MCF 10A (cell line): ENCODE results near the gene PPEF1. TPM values are rescaled to one million over a fixed set of nuclear protein-coding genes. Genes with fewer than 3 reads are reported as not detected.

ENCODE experiments used
- BruUV-seq: library from RNA; stranded (reverse); fragments of 400-500 nt; replicated peaks from 2 replicates; lab custom pipeline; 2021; lab: Mats Ljungman, UMichigan
- CTCF ChIA-PET: fragments of 300-600 bp; sonication (Branson Sonifier 250); formaldehyde crosslinking; extraction: SDS; loops from one replicate; lab custom pipeline; 2021; ENCODE audit warnings: antibody characterized with exemption, inconsistent platforms; lab: Yijun Ruan, JAX
- POLR2A ChIA-PET: fragments of 300-600, 350-650 bp; sonication (Branson Sonifier 250); formaldehyde crosslinking; extraction: SDS; loops from one replicate; lab custom pipeline; 2020; ENCODE audit warnings: antibody characterized with exemption, inconsistent platforms; lab: Yijun Ruan, JAX
- DNase-seq: peaks from one replicate; pipeline ENCODE4 v3.0.0-alpha.2; 2018; ENCODE audit not compliant: unreplicated experiment
- H3K27ac Mint-ChIP-seq: one replicate; pipeline ENCODE4 v1.8.0; 2022; ENCODE audit warnings: mild to moderate bottlenecking, low read depth, mixed read lengths; ENCODE audit not compliant: unreplicated experiment
- H3K27me3 Mint-ChIP-seq: one replicate; pipeline ENCODE4 v1.8.0; 2022; ENCODE audit warnings: mixed read lengths; ENCODE audit not compliant: insufficient read depth, unreplicated experiment
- H3K36me3 Mint-ChIP-seq: one replicate; pipeline ENCODE4 v1.8.0; 2022; ENCODE audit warnings: mild to moderate bottlenecking, moderate library complexity, mixed read lengths; ENCODE audit not compliant: insufficient read depth, unreplicated experiment
- H3K4me1 Mint-ChIP-seq: one replicate; pipeline ENCODE4 v1.8.0; 2022; ENCODE audit warnings: mixed read lengths; ENCODE audit not compliant: insufficient read depth, unreplicated experiment
- H3K4me3 Mint-ChIP-seq: one replicate; pipeline ENCODE4 v1.8.0; 2022; ENCODE audit warnings: mild to moderate bottlenecking, moderate library complexity, mixed read lengths; ENCODE audit not compliant: unreplicated experiment
- H3K9me3 Mint-ChIP-seq: one replicate; pipeline ENCODE4 v1.8.0; 2022; ENCODE audit warnings: mixed read lengths; ENCODE audit not compliant: unreplicated experiment
- CTCF ChIP-seq: fragments of 200-600 bp; IDR thresholded peaks from one replicate; pipeline ENCODE4 v1.8.0; 2022; ENCODE audit warnings: antibody characterized with exemption, mild to moderate bottlenecking; ENCODE audit not compliant: unreplicated experiment
- intact Hi-C: fragments of 100-400 bp; cut with micrococcal nuclease; formaldehyde crosslinking; loops from 2 replicates; pipeline ENCODE4 v1.14.1; 2022
- total RNA-seq: library from RNA; stranded (reverse); gene quantifications from 2 replicates; pipeline ENCODE4 v1.2.3, GENCODE V29; 2022

The PPEF1 gene
- total RNA-seq, 1 experiment from 2014 or later, result 1.0 TPM

GRCh38 chrX:18856645-18856997 lies 149.2 kb downstream of the PPEF1 start:
- intact Hi-C loops, result no loop called here
- no peaks in the 10 kb centered on the region for H3K4me1 Mint-ChIP-seq
- POLR2A ChIA-PET, result no interaction called here
- no peak for TF ChIP-seq CTCF
- H3K36me3 Mint-ChIP-seq, result no peaks in the 10 kb centered on the region
- BruUV-seq, result no TSS peak
- peaks cover 14% of the 10 kb centered on the region for H3K9me3 Mint-ChIP-seq
- H3K27me3 Mint-ChIP-seq, result no peaks in the 10 kb centered on the region
- no peak for DNase-seq
- CTCF ChIA-PET, result interaction anchor here (0.6 to 0.7 kb wide), 2 partner anchors 53 to 335 kb away, joined by 3 to 4 read pairs; no protein-coding TSS in a partner anchor
- H3K4me3 Mint-ChIP-seq, result no peak overlapping the region
- H3K27ac Mint-ChIP-seq, result no peak overlapping the region

GRCh38 chrX:18861511-18861910 lies 154.1 kb downstream of the PPEF1 start:
- H3K36me3 Mint-ChIP-seq, result no peaks in the 10 kb centered on the region
- CTCF ChIA-PET, result interaction anchor here (0.6 kb wide), 1 partner anchor 484 kb away, joined by 4 read pairs; no protein-coding TSS in a partner anchor
- no peaks in the 10 kb centered on the region for H3K4me1 Mint-ChIP-seq
- no peak overlapping the region for H3K4me3 Mint-ChIP-seq
- TF ChIP-seq CTCF, result no peak
- H3K9me3 Mint-ChIP-seq, result peaks cover 7% of the 10 kb centered on the region
- DNase-seq, result no peak
- BruUV-seq, result no TSS peak
- no peaks in the 10 kb centered on the region for H3K27me3 Mint-ChIP-seq
- POLR2A ChIA-PET, result no interaction called here
- H3K27ac Mint-ChIP-seq, result no peak overlapping the region
- intact Hi-C loops, result no loop called here

- no peak for DNase-seq
- ChIA-PET POLR2A (no interaction called here), CTCF (interaction anchor here (0.6 kb wide), 3 partner anchors 20 to 1844 kb away, joined by 3 read pairs; no protein-coding TSS in a partner anchor)
- intact Hi-C loops, result no loop called here
- TF ChIP-seq CTCF, result no peak
- H3K27ac Mint-ChIP-seq, result no peak overlapping the region
- H3K4me1 Mint-ChIP-seq, result no peaks in the 10 kb centered on the region
- no TSS peak for BruUV-seq
- H3K9me3 Mint-ChIP-seq, result no peaks in the 10 kb centered on the region
- H3K4me3 Mint-ChIP-seq, result no peak overlapping the region
- H3K36me3 Mint-ChIP-seq, result no peaks in the 10 kb centered on the region
- no peaks in the 10 kb centered on the region for H3K27me3 Mint-ChIP-seq
These were observed 157.0 kb downstream of the PPEF1 start for GRCh38 chrX:18864390-18864920.

- Mint-ChIP-seq H3K27me3 (no peaks in the 10 kb centered on the region), H3K27ac (no peak overlapping the region), H3K9me3 (no peaks in the 10 kb centered on the region), H3K4me1 (peaks cover 5% of the 10 kb centered on the region), H3K4me3 (no peak overlapping the region), H3K36me3 (no peaks in the 10 kb centered on the region)
- DNase-seq, result no peak
- TF ChIP-seq CTCF, result no peak
- intact Hi-C loops, result loop anchor here (5.0 kb wide), 1 partner anchor 169 kb away; no protein-coding TSS in a partner anchor
- no TSS peak for BruUV-seq
- ChIA-PET POLR2A (no interaction called here), CTCF (interaction anchor here (0.5 to 1.7 kb wide), 4 partner anchors 16 to 41 kb away, joined by 3 to 8 read pairs (median 4); no protein-coding TSS in a partner anchor)
These were observed 163.9 kb downstream of the PPEF1 start for GRCh38 chrX:18871161-18871890.
